Cerebellar cortex (tissue), 1 donor: Measurements from ENCODE around the gene PDCD4.

Experiments
- DNase-seq: peaks from one replicate; pipeline ENCODE4 v3.0.0-alpha.2; 2015; ENCODE audit warnings: low spot score

PDCD4 gene

DNA sequence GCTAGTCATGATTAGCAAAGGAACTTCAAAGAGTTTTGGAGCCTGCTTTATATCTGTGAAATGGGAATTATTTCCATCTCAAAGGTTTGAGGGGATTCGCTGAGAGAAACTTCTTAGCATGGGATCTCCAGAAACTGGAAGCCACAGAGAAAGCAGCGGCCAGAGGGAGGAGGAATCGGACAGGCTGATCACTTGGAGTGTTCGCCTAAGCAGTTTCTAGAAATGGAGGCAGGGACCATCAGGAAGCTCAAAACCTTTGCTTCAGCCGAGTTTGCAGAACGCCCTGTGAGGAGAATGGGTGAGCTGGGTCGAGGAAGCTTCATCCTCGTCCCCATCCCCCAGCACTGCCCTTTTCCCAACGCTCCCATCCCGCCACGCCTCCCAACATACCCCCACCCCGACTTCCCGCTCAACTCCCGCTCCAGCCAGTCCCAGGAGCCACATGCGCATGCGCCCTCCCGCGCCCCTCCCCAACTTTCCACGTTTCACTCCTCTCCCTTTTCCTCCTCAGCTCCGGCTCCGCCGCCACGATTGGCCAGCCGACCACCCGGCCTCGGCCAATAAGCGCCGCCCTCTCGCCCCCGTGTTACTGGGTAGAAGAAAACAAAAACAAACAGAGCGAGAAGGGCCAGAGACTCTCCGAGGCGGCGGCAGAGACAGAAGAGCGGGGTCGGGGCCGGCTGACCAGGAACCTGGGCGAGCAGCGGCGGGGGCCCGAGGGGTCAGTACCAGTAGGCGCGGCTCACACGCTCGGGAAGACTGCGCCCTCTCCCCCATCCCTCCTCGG, at the start of gene PDCD4:
Gene PDCD4, plus strand, starts transcription at position 631 of the 787 bp plus-strand sequence. CDS start 4,100 bp downstream, outside the sequence.
- peak; percentile 99 for DNase-seq

DNA sequence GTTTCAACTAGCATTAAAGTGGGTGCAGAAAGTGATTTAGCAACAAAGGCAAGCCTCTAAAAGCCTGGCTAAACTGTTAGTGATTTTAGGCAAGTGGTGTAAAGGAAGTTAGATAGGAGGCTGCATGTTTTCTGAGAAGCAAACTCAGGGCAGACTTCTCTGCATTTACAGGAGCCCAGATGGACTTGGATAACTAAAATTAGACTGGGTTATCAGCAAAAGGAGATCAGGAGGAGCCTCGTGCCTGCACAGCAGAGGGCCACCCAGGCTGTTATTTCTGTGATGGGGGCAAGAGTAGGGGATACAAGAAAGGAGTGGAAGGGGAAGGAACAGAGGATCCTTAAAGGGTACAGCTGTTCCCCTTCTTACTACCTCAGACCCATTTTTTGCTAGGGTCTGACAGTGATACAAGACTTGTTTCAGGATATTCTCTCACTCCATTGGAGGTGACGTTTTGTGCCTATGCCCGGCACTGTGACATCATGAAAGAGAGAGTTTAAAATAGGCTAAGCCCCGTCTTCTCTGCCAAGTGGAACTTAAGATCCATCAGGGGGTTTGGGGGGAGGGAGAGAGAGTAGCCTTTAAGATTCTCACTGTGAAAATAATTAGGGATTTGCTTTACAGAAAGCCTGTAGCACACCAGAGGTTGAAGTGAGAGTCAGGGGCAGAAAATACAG, 49.6 kb upstream of the PDCD4 start:
- DNase-seq = peak; percentile 76

DNA sequence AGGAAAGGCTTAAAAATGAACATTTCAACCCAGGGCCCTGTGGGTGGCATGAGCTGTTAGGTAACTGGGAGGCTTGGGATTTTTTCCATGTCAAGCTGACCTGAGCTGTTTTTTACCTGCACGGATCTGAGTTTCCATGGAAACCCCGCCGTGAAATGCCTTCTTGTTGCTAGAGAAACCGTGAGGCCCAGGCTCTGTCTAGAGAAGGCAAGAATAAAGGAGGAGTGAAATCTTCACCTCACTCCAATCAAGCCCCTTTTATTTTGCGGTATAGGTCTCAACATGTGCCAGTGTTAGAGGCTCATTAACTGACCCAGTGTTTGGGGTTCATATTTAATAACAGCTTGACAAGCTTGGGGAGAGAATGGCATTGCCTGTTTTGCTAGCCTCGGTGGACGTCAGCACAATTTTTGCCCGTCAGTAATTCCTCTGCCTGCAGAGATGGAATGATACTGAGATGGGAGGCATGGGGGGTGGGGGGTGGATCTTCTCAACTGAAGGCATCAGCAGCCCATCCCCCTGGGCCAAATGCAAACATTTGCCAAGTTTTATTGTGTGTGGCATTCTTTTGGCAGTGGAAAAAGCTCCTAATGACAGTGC, 48.9 kb upstream of the PDCD4 start:
- peak; percentile 92 for DNase-seq

DNA sequence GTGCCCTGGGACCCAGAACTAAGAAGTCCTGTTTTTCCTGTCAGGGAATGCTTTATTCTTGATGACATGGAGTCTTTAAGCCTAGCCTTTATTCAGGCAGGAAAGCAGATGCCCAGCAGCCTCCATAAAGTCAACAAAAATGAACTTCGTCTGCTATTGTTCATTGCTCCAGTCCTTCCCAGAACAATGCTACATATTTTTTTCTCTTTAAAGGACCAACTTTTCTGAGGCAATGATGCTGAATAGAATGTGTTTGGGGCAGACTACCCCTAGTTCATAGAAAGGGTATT, 47.6 kb upstream of the PDCD4 start:
- DNase-seq = no peak

DNA sequence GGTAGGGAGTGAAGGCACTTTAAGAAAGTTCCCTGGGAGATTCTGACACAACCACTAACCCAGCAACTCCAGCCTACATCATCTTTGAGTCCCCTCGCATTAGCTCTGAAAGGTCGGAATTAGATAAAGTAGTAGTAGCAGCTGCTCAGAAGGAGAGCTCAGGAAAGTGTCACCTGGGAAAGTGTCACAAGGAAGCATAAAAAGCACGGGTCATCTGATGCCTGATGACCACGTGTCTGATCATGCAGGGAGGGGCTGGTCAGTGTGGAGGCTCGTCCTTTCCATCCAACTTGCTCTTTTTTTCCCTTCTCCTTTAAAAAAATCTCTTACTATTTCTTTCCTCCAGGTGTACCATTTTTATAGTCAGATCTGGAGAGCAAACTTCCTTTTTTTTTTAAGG, 47.1 kb upstream of the PDCD4 start:
- DNase-seq = no peak

DNA sequence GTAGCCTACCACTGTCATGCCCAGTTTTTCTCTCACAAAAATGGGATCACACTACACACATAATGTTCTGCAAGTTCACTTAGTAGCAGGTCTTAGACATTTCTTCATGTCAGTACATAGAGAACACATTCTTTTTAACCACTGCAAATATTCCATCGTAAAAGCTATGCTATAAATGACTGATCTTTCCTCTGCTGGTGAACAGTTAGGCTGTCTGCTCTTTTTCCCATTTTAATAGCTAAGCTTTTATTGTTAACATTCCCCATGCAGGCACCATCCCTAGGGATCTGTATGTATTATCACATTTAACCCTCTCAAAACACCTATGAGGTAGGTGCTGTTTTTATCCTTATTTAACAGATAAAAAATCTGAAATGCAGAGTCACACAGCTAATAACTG, 46.2 kb upstream of the PDCD4 start:
- no peak for DNase-seq

DNA sequence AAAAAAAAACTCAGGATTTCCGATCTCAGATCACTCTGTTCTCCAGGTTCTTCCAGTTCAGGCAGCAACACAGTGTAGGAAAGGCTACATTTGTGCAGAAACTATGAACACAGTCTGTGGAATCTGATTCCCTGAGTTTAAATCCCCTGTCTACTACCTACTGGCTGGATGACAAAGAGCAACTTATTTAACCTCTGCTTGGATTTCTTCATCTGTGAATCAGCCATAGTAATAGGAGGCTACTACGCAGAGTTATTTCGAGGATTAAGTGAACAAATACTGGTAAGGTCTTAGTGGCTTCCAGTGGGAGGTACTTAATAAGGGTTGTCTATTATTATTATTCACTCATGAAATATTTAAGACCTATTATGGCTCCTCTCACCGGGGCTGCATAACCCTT, 44.3 kb upstream of the PDCD4 start:
- DNase-seq = no peak

DNA sequence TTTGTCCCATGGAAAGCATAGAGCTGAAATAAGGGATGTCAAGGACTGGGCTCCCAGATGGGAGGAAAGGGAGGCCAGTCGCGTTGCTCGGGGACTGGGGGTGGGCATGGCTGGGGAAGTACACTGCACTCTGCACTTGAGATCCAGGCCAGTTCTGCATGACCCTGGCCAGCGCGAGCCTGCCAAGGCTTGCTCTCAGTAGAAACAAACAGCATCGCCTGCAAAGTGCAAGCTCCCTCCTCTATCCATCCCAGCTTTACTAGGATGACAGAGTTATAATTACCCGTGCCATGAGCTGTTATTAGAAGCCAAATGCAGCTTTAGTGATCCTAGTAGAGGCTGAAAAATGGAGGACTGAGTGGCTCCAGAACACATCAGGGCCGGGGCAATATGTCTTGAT, 43.9 kb upstream of the PDCD4 start:
- DNase-seq = no peak

DNA sequence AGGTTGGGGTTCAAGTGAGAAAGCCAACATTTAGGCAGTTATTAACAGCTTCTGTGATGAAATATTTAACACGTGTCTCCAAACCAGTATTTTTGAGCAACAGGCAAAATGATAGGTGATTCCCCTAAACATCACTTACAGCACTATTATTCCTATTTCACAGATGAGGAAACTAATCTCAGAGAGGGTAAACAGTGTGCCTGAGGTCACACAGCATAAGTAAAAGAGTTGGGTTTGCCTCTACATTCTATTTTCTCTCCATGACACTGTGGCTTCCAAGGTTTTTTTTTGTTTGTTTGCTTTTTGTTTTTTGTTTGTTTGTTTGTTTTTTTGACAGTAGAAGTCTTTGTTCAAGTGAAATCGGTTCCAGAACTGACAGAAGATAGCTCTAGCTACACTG, 43.2 kb upstream of the PDCD4 start:
- no peak for DNase-seq

DNA sequence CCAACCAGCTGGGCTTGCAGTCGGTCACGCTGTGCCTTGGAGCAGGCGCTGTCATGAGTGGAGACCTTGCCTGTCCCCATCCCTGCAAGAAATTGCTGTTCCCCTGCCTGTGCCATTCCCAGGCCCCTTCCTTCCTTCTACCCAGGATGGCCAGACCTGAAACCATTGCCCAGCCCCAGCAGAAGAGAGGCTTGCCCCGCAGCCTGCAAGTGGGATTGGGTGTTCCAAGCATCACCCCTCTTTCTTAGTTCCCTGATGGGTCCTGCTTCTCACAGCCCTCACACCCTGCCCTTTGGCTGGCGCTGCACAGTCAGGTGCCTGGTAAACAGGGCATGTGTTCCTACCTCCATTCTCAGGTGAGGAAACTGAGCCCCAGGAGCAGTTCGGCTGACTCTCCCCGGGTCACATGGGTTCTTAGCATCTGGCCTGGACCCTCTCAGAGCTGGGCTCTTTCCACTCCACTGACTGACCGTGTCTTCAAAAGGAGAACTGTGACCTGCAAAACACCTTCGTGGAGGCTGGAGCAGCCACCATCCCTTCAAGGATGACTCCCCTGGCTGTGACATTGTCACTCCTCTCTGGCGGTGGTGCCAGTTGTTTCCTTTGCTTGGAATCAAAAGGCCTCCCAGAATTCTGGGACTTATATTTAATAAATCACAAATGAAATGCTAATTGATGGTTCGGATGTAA, 41.9 kb upstream of the PDCD4 start:
- no peak for DNase-seq

DNA sequence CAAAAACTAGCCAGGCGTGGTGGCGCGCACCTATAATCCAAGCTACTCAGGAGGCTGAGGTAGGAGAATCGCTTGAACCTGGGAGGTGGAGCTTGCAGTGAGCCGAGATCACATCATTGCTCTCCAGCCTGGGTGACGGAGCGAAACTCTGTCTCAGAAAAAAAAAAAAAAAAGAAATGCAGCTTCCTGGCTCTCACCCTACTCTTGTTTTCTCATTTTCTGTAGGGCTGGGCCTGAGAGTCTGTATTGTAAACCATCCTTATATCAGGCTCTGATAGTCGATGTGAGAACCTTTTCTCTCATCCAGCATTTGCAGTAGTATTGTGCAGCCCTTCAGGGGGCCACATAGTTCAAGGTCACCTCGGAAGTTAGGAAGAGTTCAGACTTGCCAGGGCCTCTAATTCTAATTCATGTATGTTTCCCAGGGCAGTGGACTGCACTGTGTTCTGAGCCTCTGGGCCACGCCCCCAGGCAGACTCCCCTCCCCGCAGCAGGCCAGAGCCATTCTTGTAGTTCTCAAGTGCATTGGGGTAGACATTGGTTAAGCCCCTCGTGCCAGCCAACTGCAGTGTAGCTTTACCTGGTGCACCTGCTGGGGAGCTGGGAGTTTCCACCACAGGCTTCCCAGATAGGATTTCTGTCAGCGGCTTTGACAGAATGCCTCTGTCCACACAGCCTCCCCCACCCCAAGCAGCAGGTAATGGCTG, 38.3 kb upstream of the PDCD4 start:
- no peak for DNase-seq

DNA sequence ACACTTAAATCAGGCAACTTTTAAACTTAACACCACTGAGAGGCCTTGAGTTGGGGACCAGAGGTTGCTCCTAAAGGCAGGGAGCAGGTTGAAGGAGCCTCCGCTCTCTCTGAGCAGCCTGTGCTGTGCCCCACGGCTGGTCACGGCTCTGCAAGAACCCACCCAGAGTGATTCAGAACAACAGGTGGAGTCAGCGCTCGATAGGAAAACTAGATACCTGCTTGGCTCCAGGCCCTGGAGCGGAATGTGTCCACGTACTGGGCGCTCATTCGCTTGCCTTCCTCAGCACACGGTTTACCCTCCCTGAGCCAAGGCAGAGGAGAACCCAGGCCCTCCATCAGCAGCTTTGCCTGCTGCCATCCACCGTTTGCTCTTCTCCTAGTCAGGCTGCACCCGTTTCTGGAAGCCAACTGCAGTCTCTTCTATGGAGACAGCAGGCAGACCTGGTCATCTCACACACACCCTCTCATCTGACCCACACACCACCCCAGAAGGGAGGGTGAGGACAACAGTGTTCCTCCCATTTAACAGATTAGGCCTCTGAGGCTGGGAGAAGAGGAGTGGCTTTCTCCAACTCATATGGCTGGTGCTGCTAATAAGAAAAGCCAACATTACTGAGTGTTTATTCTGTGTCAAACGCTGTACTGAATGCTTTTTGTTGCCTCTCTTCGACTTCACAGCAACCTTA, 37.6 kb upstream of the PDCD4 start:
- DNase-seq = no peak

DNA sequence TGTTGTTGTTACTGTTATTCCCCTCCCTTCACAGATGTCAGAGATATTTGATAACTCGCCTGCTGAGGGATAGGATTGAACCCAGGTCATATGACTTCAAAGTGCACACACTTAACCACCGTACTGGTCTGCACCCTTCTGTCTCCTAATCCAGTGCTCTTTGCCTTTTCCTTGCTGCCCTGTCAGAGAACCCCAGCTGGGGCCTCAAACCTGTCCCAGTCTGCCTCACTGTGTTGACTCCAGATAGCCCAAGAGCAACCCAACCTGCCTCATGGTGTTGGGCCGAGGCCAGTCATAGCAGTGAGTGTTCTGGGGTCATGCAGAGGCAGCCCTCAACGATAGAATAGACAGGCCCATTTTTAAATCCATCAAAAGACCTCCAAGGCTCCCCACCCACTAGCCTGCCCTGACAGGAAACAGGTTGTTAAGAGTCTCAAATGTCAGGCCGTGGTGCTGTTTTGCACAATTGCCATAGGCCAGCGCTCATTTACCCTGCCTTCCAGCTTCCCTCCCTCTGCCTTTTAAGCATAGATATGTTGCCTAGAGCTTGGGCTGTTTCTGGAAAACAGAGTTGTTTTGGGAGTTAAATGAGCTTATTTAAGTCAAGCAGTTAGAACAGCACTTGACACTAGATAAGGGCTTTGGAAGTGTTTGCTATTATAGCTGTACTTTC, 37.0 kb upstream of the PDCD4 start:
- DNase-seq = no peak

DNA sequence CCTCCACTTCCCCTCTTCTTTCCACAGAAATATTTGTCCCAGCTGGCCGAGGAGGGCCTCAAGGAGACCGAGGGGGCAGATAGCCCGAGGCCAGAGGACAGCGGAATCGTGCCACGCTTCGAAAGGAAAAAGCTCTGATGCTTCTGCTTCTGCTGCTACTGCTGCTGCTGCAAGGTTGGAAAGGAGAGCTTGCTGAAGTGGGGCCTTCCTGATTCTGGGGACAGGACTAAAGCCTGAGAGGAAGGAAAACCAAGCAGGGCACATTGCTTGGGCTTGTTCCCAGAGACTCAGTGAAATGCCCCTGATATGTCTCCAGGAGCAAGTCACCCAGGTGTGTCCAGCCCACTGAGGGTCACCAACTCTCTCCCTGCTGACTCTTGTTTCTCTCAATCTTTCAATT, 35.9 kb upstream of the PDCD4 start:
- no peak for DNase-seq

DNA sequence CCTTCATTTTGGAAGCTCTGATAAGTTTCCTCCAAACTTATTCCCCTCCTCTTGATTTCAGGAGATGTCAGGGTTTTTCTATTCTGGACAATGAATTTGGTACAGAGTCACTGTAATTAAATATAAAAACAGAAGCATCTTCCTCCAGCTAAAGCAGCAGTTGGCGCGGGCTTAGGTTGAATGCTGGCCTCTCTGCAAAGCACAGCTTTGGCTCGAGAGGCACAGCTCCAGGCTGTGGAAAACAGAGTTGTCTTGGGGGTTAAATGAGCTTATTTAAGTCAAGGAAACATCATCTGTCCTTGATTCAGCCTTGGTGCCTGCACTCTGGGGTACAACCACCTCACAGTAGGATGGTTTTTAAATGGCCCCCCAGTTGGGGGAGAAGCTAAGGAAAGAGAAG, 35.0 kb upstream of the PDCD4 start:
- no peak for DNase-seq

DNA sequence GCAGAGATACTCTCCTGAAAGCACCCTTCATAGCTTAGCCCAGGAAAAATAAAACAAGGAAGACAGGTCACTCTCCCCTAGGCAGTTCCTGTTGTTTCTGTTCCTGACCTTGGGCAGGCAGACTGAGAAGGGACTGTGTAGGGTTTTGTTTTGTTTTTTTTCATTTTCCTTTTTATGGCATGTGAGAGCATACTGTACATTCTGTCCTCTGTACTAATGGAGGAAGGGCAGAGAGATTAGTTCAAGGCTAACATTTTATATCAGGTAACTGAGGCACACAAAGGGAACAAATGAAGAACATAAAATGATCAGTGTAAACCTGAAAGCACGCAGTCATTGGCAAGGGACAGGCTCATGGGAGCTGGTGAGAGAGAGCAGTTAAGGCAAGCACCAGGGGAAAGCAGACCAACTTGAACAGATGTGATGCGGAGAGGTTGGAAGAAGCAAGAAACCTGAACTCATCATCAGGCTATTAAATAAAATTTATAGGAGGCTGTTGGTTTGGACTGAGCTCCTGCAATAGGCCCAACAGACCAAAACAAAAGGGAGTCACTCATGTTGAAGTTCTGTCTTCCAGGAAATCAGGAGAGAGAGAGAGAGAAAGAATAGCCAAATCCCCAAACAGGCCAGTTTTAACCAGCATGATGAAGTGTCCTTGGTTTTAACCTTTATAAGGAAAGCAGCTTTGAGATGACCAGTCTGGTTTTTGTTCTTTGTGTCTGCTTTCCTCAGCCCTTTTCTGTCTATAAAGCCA, 34.1 kb upstream of the PDCD4 start:
- DNase-seq = no peak

DNA sequence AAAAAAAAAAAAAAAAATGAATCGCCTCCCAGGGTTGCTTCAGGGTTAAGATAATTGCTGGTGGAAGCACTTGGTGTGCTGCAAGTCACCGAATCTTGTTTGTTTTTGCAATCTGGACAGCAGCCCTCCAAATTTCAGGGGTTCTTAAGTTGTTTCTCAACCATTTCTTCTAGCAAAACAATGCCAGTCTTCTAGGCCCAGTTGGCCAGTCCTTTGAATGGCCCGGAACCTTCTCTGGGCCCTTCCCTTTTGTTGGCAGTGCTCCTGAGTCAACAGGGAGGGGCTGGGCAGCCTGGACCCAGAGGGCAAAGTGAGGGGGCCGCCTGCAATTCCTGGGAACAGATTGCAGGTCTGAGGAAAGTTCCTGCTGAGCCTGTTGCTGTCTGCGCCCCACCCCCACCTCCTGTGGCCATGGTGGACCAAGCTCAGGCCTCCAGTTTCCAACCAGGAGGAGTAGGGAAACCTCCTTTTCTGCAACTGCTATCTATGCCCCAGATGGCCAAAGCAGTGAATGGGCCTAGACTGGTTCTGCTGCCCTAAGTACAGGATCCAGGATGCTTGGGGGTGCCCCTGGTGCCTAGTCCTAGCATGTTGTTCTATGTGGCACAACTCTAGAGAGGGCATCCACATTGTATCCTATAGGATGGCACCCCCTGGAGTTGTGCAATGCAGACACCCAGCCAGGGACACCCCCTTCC, 31.4 kb upstream of the PDCD4 start:
- no peak for DNase-seq

DNA sequence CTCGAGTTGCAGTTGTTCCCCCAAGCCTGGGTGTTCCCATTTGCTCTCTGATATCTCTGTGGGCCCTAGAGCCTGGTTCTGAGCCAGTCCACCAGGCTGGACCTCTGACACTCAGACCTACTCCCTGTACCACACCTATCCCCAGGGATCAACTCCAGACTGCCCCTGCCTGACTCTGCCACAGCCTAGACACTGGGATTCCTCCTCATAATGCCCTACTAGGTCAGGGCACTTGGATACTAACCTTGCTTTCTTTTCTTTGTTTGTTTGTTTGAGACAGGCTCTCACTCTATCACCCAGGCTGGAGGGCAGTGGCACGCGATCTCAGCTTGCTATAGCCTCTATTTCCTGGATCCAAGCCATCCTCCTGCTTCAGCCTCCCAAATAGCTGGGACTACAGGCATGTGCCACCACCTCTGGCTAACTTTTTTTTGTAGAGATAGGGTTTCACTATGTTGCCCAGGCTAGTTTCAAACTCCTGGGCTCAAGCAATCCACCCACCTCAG, 30.8 kb upstream of the PDCD4 start:
- DNase-seq = no peak

DNA sequence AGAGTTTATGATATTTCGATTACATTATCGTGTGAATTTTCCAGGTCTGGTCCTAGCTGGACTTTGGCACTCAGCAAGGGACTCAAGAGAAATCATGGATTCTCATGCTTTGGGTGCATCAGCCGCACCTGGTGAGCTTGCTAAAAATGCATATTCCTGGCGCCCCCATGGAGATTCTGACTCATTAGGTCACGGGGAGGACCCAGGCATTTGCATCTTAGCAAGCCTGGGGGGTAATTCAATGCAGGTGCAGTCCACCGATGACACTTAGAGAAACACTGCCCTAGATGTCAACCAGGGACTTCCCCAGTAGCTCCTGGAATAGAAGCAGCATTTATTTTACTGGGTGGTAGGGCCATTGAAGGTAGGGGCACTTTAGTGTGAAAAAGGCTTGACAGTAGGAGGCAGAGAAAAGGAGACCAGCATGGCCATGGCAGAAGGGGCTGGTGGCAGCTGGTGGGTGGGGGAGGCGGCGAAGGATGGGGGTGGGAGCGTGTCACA, 29.9 kb upstream of the PDCD4 start:
- DNase-seq = no peak
